ENCODE data around the gene SNX15.

SNX15 gene

GRCh38 chr11:65069217-65069616 is 42.0 kb downstream of the SNX15 start:
- no peak for TF ChIP-seq CTCF (IDR thresholded peaks at IDR 0.05; ENCODE audit: insufficient read depth, low read length, missing control alignments)
- ChIA-PET POLR2A (no interaction called here), CTCF (interaction anchor here (1.3 to 1.8 kb wide), 2 partner anchors 10 to 42 kb away, joined by 4 to 7 read pairs; partner anchors contain the start of gene TM7SF2)
- H3K4me3 ChIP-seq (ENCODE audit: low read depth, low read length), result no peak overlapping the region
- DNase-seq (ENCODE audit: low read depth, low spot score), result no peak

GRCh38 chr11:65071907-65072630 is 44.8 kb downstream of the SNX15 start:
- CTCF ChIA-PET, result no interaction called here
- POLR2A ChIA-PET, result no interaction called here
- DNase-seq (ENCODE audit: low read depth, low spot score), result no peak
- H3K4me3 ChIP-seq (ENCODE audit: low read depth, low read length), result no peak overlapping the region
- TF ChIP-seq CTCF (IDR thresholded peaks at IDR 0.05; ENCODE audit: insufficient read depth, low read length, missing control alignments), result no peak

- no peak overlapping the region for H3K4me3 ChIP-seq (ENCODE audit: low read depth, low read length)
- ChIA-PET POLR2A (no interaction called here), CTCF (no interaction called here)
- DNase-seq (ENCODE audit: low read depth, low spot score), result no peak
- TF ChIP-seq CTCF (IDR thresholded peaks at IDR 0.05; ENCODE audit: insufficient read depth, low read length, missing control alignments), result no peak
These were observed 45.4 kb downstream of the SNX15 start for GRCh38 chr11:65072631-65072966.

DNA sequence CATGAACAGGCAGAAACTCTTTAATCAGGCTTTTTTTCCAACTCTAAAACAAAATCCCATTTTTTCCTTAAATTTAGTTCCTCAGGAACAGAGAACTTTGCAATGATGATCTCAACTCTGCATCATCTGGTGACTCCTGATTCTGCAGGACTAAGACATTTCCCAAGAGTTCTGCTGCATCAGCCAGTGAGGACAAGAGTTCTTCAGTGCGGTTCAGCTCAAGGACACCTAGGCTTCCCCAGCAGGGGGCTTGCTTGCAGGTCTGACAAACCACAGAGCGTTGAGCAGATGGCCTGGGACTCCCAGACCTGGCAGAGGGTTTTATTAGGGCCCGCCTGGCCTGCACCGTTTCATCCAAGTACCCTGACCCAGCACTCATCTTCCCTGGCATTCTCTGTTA is 50.2 kb downstream of the SNX15 start:
- DNase-seq (ENCODE audit: low read depth, low spot score), result no peak
- ChIA-PET CTCF (interaction anchor here (0.8 to 2.0 kb wide), 4 partner anchors 14 to 63 kb away, joined by 3 to 5 read pairs (median 4); partner anchors contain the start of gene ARL2), POLR2A (no interaction called here)
- no peak overlapping the region for H3K4me3 ChIP-seq (ENCODE audit: low read depth, low read length)
- no peak for TF ChIP-seq CTCF (IDR thresholded peaks at IDR 0.05; ENCODE audit: insufficient read depth, low read length, missing control alignments)

DNA sequence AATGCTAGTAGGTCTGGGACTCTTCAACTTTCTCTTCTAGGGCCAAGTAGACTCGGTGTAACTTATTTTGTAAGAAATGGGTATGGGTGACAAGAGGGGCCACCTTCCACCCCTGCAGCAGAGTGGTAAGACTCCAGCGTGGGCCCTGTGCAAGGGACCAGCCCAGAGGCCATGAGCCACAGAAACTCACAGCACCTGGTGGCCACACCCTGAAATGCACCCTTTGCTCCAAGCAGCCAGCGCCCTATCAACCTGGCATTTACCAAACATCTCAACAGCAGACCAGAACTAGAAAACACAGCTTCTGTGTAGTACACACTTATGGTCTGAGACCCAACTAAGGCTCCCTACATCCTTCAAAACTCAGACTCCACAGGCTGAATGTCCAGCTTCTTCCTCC is 50.9 kb downstream of the SNX15 start:
- POLR2A ChIA-PET, result no interaction called here

More for the DNA sequence above, 50.9 kb downstream of the SNX15 start:
- no peak for DNase-seq (ENCODE audit: low read depth, low spot score)
- CTCF ChIA-PET, result interaction anchor here (1.5 to 1.6 kb wide), 2 partner anchors 21 to 64 kb away, joined by 3 to 5 read pairs; partner anchors contain the start of gene ARL2
- H3K4me3 ChIP-seq (ENCODE audit: low read depth, low read length), result no peak overlapping the region
- peak; percentile 54 for TF ChIP-seq CTCF (IDR thresholded peaks at IDR 0.05; ENCODE audit: insufficient read depth, low read length, missing control alignments)
